ENCODE data around the gene AFDN. TPM values are rescaled to one million over a fixed set of nuclear protein-coding genes. Genes with fewer than 3 reads are reported as not detected.

AFDN gene
- total and polyA plus RNA-seq, 10 of the 15 experiments (the other 5 are each of a cell fraction or from before 2014, with no cell fraction given): 5.7 to 68.2 (median 45.1) TPM

GRCh38 chr6:167997642-167998041 is 170.9 kb downstream of the AFDN start, which contains the start of gene KIF25 (continued):
- TF ChIP-seq, protein P1, sequence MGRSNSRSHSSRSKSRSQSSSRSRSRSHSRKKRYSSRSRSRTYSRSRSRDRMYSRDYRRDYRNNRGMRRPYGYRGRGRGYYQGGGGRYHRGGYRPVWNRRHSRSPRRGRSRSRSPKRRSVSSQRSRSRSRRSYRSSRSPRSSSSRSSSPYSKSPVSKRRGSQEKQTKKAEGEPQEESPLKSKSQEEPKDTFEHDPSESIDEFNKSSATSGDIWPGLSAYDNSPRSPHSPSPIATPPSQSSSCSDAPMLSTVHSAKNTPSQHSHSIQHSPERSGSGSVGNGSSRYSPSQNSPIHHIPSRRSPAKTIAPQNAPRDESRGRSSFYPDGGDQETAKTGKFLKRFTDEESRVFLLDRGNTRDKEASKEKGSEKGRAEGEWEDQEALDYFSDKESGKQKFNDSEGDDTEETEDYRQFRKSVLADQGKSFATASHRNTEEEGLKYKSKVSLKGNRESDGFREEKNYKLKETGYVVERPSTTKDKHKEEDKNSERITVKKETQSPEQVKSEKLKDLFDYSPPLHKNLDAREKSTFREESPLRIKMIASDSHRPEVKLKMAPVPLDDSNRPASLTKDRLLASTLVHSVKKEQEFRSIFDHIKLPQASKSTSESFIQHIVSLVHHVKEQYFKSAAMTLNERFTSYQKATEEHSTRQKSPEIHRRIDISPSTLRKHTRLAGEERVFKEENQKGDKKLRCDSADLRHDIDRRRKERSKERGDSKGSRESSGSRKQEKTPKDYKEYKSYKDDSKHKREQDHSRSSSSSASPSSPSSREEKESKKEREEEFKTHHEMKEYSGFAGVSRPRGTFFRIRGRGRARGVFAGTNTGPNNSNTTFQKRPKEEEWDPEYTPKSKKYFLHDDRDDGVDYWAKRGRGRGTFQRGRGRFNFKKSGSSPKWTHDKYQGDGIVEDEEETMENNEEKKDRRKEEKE (IDR thresholded peaks at IDR 0.05): no peak

- H3K4me3 ChIP-seq: no peak overlapping the region
- H3K4me2 ChIP-seq (ENCODE audit: control insufficient read depth, insufficient read depth): no peak overlapping the region
- no peak for ATAC-seq
- intact Hi-C loops (cut with micrococcal nuclease; ENCODE audit: unreplicated experiment): no loop called here
- H3K36me3 ChIP-seq (ENCODE audit: control insufficient read depth in 2 of 2, insufficient read depth in 2 of 2, low read length in 1 of 2): no peaks in the 10 kb centered on the region
- H3K27me3 ChIP-seq (replicated peaks in 1 of 2; ENCODE audit: control insufficient read depth in 2 of 2, insufficient read depth in 2 of 2, low read length in 1 of 2): no peaks in the 10 kb centered on the region
- ChIA-PET SMC1A (ENCODE audit: uncharacterized antibody, unreplicated experiment) (no interaction called here), POLR2A (no interaction called here), RAD21 (ENCODE audit: unreplicated experiment) (no interaction called here), CTCF (no interaction called here)
- DNase-seq (ENCODE audit: low read depth, low spot score): no peak
- H3K9ac ChIP-seq (ENCODE audit: control insufficient read depth, insufficient read depth, low read length): no peak overlapping the region
- H3K27ac ChIP-seq (ENCODE audit: control insufficient read depth, insufficient read depth): no peak overlapping the region
- no peaks in the 10 kb centered on the region for H3K9me3 ChIP-seq (replicated peaks; ENCODE audit: control insufficient read depth, insufficient read depth, low read length)
- no TSS peak for BruUV-seq (replicated peaks)
- 56% methylated on average over 5 of the region's 5 CpGs for WGBS (ENCODE audit: insufficient coverage, insufficient replicate concordance, low lambda C conversion rate, missing lambda C conversion rate)
- H3K79me2 ChIP-seq (ENCODE audit: control insufficient read depth, insufficient read depth, low read length): no peaks in the 10 kb centered on the region
- TF ChIP-seq SMARCA5 (IDR thresholded peaks at IDR 0.05) (no peak), TBL1XR1 (IDR thresholded peaks at IDR 0.05; ENCODE audit: low read depth, low read length) (no peak), POLR2A (IDR thresholded peaks at IDR 0.05; ENCODE audit: low read depth, low read length) (no peak), MYB (IDR thresholded peaks at IDR 0.05; ENCODE audit: borderline replicate concordance, low read depth, low read length) (no peak), MEF2B (IDR thresholded peaks at IDR 0.05; ENCODE audit: partially characterized antibody, poor library complexity, severe bottlenecking) (no peak), NR2F1 (conservative IDR thresholded peaks at IDR 0.05) (no peak), TAF1 (IDR thresholded peaks at IDR 0.05; ENCODE audit: borderline replicate concordance, low read depth, low read length) (no peak), ZNF274 (IDR thresholded peaks at IDR 0.05; ENCODE audit: insufficient read depth, insufficient read length) (no peak), NBN (IDR thresholded peaks at IDR 0.05) (no peak), LARP7 (IDR thresholded peaks at IDR 0.05) (no peak)
- TF ChIP-seq, protein P2, sequence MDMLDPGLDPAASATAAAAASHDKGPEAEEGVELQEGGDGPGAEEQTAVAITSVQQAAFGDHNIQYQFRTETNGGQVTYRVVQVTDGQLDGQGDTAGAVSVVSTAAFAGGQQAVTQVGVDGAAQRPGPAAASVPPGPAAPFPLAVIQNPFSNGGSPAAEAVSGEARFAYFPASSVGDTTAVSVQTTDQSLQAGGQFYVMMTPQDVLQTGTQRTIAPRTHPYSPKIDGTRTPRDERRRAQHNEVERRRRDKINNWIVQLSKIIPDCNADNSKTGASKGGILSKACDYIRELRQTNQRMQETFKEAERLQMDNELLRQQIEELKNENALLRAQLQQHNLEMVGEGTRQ (IDR thresholded peaks at IDR 0.05; ENCODE audit: borderline replicate concordance, low read depth, low read length): no peak
- no peaks in the 10 kb centered on the region for H3K4me1 ChIP-seq (ENCODE audit: control insufficient read depth, insufficient read depth, low read length)
- in situ Hi-C loops (cut with MboI): no loop called here
- no peak for FAIRE-seq
- no peaks in the 10 kb centered on the region for H4K20me1 ChIP-seq (ENCODE audit: control insufficient read depth, insufficient read depth)
- no peak overlapping the region for H2AFZ ChIP-seq (ENCODE audit: control insufficient read depth, low read depth, low read length)
Measured at GRCh38 chr6:167998215-167998614, 171.5 kb downstream of the AFDN start.

Data from GM12878 (cell line).